Natural killer cell (primary cell): Measurements from ENCODE around the gene CDK1. TPM values are rescaled to one million over a fixed set of nuclear protein-coding genes. Genes with fewer than 3 reads are reported as not detected.

ENCODE experiments used
- ATAC-seq, 3 donors: fragments of 150-1000 bp in 2 of 3; fragments of 200-7000 bp in 1 of 3; cut with Tn5 transposase; 1 replicate in 1 of 3; 2 replicates in 2 of 3; pipeline ENCODE4 v1.10.0; 2021; ENCODE audit warnings: mild to moderate bottlenecking in 2 of 3, moderate library complexity in 2 of 3
- DNase-seq, 2 donors: peaks; one replicate each; pipeline versions ENCODE4 v3.0.0 to v3.0.0-alpha.2; 2013 to 2021; ENCODE audit warnings: mixed read lengths in 1 of 2
- H3K27ac ChIP-seq: one replicate; pipeline ENCODE4 v1.5.1; 2013; ENCODE audit warnings: mild to moderate bottlenecking, low read length
- H3K27me3 ChIP-seq: one replicate; pipeline ENCODE4 v1.6.1; 2013; ENCODE audit warnings: low read length; ENCODE audit not compliant: control insufficient read depth, insufficient read depth
- H3K36me3 ChIP-seq: one replicate; pipeline ENCODE4 v1.6.1; 2013; ENCODE audit warnings: low read length; ENCODE audit not compliant: control insufficient read depth, insufficient read depth
- H3K4me1 ChIP-seq: one replicate; pipeline ENCODE4 v1.6.1; 2013; ENCODE audit warnings: low read length; ENCODE audit not compliant: control insufficient read depth, insufficient read depth
- H3K4me3 ChIP-seq: one replicate; pipeline ENCODE4 v1.5.1; 2013; ENCODE audit warnings: low read length
- H3K9me3 ChIP-seq: one replicate; pipeline ENCODE4 v1.6.1; 2013; ENCODE audit warnings: low read length; ENCODE audit not compliant: control insufficient read depth, insufficient read depth
- H3K27ac Mint-ChIP-seq, 2 donors: one replicate each; pipeline ENCODE4 v1.8.0; 2022; ENCODE audit warnings: mild to moderate bottlenecking in 2 of 2, mixed read lengths in 2 of 2, moderate library complexity in 1 of 2
- H3K27me3 Mint-ChIP-seq, 2 donors: one replicate each; pipeline ENCODE4 v1.8.0; 2022; ENCODE audit warnings: low read depth in 2 of 2, mixed read lengths in 2 of 2
- H3K36me3 Mint-ChIP-seq: one replicate; pipeline ENCODE4 v1.8.0; 2022; ENCODE audit warnings: mixed read lengths
- H3K4me1 Mint-ChIP-seq, 2 donors: one replicate each; pipeline ENCODE4 v1.8.0; 2022; ENCODE audit warnings: mixed read lengths in 2 of 2
- H3K4me3 Mint-ChIP-seq: one replicate; pipeline ENCODE4 v1.8.0; 2022; ENCODE audit warnings: mild to moderate bottlenecking, moderate library complexity, mixed read lengths
- H3K9me3 Mint-ChIP-seq, 2 donors: one replicate each; pipeline ENCODE4 v1.8.0; 2022; ENCODE audit warnings: mixed read lengths in 2 of 2
- CTCF ChIP-seq: fragments of 200-600 bp; IDR thresholded peaks from one replicate; pipeline ENCODE4 v1.8.0; 2022; ENCODE audit warnings: antibody characterized with exemption
- WGBS: methylation state at CpG from one replicate; pipeline ENCODE4 v1.1.7; 2013; ENCODE audit warnings: missing lambda C conversion rate; ENCODE audit not compliant: insufficient coverage; 5-methylcytosine and 5-hydroxymethylcytosine counted together
- intact Hi-C: fragments of 100-400 bp; cut with micrococcal nuclease; formaldehyde crosslinking; loops from one replicate; pipeline ENCODE4 v1.14.2; 2022
- total RNA-seq, 4 donors: library from RNA; stranded (reverse); fragments of 120-200 nt in 1 of 4; gene quantifications; one replicate each; pipeline versions ENCODE4 v1.2.3 to v1.2.4, GENCODE V29; 2013 to 2022

CDK1 gene
- total RNA-seq, 3 donors from 2014 or later (not counting 1 experiment from before 2014, with no cell fraction given) = 1.1 to 2.4 (median 1.9) TPM

- no peaks in the 10 kb centered on the region for H3K36me3 Mint-ChIP-seq
- no peak overlapping the region for H3K4me3 Mint-ChIP-seq
- intact Hi-C loops = no loop called here
- peaks cover 15% of the 10 kb centered on the region for H3K27me3 ChIP-seq
- no peak overlapping the region for H3K27ac ChIP-seq
- no peak overlapping the region for H3K4me3 ChIP-seq
- no peak overlapping the region for H3K27ac Mint-ChIP-seq
- no peaks in the 10 kb centered on the region for H3K9me3 Mint-ChIP-seq
- H3K27me3 Mint-ChIP-seq = peaks cover 9 to 10% of the 10 kb centered on the region in 2 donors
- DNase-seq (no peak), ATAC-seq (no peak)
- TF ChIP-seq CTCF = no peak
- H3K4me1 Mint-ChIP-seq = peaks cover 4 to 5% of the 10 kb centered on the region in 2 donors
- peaks cover 10% of the 10 kb centered on the region for H3K4me1 ChIP-seq
- WGBS = 92% methylated on average over 5 of the region's 5 CpGs
- no peaks in the 10 kb centered on the region for H3K36me3 ChIP-seq
- no peaks in the 10 kb centered on the region for H3K9me3 ChIP-seq
These were observed 41.0 kb upstream of the CDK1 start for GRCh38 chr10:60737242-60737641.

- DNase-seq = no peak
- Histone ChIP-seq H3K27ac (no peak overlapping the region), H3K4me1 (no peaks in the 10 kb centered on the region), H3K4me3 (no peak overlapping the region), H3K9me3 (no peaks in the 10 kb centered on the region), H3K36me3 (no peaks in the 10 kb centered on the region), H3K27me3 (peaks cover 9% of the 10 kb centered on the region)
- no peak for ATAC-seq
- Mint-ChIP-seq H3K4me3 (no peak overlapping the region), H3K9me3 (no peaks in the 10 kb centered on the region), H3K27me3 (peaks cover 10 to 14% of the 10 kb centered on the region in 2 donors), H3K4me1 (no peaks in the 10 kb centered on the region), H3K27ac (no peak overlapping the region), H3K36me3 (no peaks in the 10 kb centered on the region)
- intact Hi-C loops = no loop called here
- no peak for TF ChIP-seq CTCF
These were observed 38.7 kb upstream of the CDK1 start for GRCh38 chr10:60739558-60739957.

- no peaks in the 10 kb centered on the region for H3K9me3 ChIP-seq
- Mint-ChIP-seq H3K27ac (no peak overlapping the region), H3K4me1 (no peaks in the 10 kb centered on the region), H3K9me3 (no peaks in the 10 kb centered on the region), H3K36me3 (no peaks in the 10 kb centered on the region), H3K4me3 (no peak overlapping the region), H3K27me3 (peaks cover 11 to 14% of the 10 kb centered on the region in 2 donors)
- no peak overlapping the region for H3K27ac ChIP-seq
- no peaks in the 10 kb centered on the region for H3K36me3 ChIP-seq
- no peaks in the 10 kb centered on the region for H3K27me3 ChIP-seq
- 93% methylated on average over 3 of the region's 3 CpGs for WGBS
- intact Hi-C loops = no loop called here
- no peak for TF ChIP-seq CTCF
- H3K4me1 ChIP-seq = no peaks in the 10 kb centered on the region
- no peak for ATAC-seq
- DNase-seq = no peak
- no peak overlapping the region for H3K4me3 ChIP-seq
These were observed 35.8 kb upstream of the CDK1 start for GRCh38 chr10:60742512-60742911.

- WGBS = 69% methylated on average over 2 of the region's 2 CpGs
- H3K27me3 Mint-ChIP-seq = peaks cover under 1 to 19% of the 10 kb centered on the region in 2 donors
- Histone ChIP-seq H3K27ac (no peak overlapping the region), H3K4me3 (no peak overlapping the region), H3K27me3 (no peaks in the 10 kb centered on the region), H3K36me3 (no peaks in the 10 kb centered on the region), H3K4me1 (no peaks in the 10 kb centered on the region), H3K9me3 (no peaks in the 10 kb centered on the region)
- H3K9me3 Mint-ChIP-seq = no peaks in the 10 kb centered on the region
- H3K27ac Mint-ChIP-seq = no peak overlapping the region
- intact Hi-C loops = no loop called here
- H3K36me3 Mint-ChIP-seq = no peaks in the 10 kb centered on the region
- no peaks in the 10 kb centered on the region for H3K4me1 Mint-ChIP-seq
- TF ChIP-seq CTCF = no peak
- no peak for ATAC-seq
- no peak overlapping the region for H3K4me3 Mint-ChIP-seq
- DNase-seq = no peak
These were observed 30.3 kb upstream of the CDK1 start for GRCh38 chr10:60747817-60748469.
